Right renal cortex interstitium (tissue), 3 donors: ENCODE data around the gene CSF1. TPM values are rescaled to one million over a fixed set of nuclear protein-coding genes. Genes with fewer than 3 reads are reported as not detected.

ENCODE experiments used
- DNase-seq, 3 donors: peaks; one replicate each; pipeline ENCODE4 v3.0.0-alpha.2; 2013; ENCODE audit warnings: low read depth in 3 of 3, low spot score in 2 of 3
- polyA plus RNA-seq, 3 donors: library from polyadenylated mRNA; unstranded; fragments of 120-200 nt; gene quantifications; one replicate each; pipeline ENCODE4 v1.2.1, GENCODE V29; 2013; ENCODE audit not compliant: insufficient read length in 3 of 3

Gene CSF1
- polyA plus RNA-seq, 3 donors = 6.8 to 8.1 (median 7.9) TPM

DNA sequence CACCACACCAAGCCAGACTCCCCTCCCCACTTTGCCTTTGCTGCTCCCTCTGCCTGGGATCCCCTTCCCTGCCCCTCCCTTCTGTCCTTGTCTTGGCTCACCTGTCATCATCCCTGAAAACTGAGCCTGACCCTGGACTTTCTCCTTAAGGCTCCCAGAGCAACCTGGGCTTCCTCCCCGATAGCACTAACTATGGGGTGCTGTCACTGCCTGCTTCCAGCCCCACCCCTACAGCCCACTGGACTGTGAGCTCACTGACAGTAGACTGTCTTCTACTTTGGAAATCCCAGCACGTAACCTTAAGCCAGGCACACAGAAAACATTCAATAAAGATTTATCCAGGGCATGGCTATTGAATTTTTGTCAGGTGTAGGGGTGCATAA is 9.5 kb upstream of the CSF1 start:
- DNase-seq = no peak

- DNase-seq = no peak
Observed at GRCh38 chr1:109901524-109902145, 9.0 kb upstream of the CSF1 start.

- no peak for DNase-seq
Observed at GRCh38 chr1:109902204-109902985, 8.3 kb upstream of the CSF1 start.

- no peak for DNase-seq
Observed at GRCh38 chr1:109903376-109903930, 7.2 kb upstream of the CSF1 start.

GRCh38 chr1:109904105-109904817 is 6.4 kb upstream of the CSF1 start:
- DNase-seq = no peak

DNA sequence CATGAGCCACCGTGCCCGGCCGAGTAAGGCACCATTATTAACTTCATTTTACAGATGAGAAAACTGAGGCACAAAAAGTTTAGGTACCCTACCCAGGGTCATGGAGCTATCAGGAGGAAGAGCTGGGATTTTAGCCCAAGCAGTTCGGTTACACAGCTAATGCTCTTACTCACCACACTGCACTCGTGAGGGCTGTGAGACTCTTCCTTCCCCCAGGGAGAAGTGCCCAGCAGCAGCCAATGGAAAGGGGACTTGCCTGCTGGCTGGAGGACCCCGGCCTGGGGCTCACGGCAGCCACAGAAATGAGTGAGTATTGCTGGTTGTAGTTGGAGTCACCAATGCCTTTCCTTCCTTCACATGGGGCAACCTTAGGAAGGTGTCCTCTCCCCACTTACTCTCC is 5.2 kb upstream of the CSF1 start:
- no peak for DNase-seq

DNA sequence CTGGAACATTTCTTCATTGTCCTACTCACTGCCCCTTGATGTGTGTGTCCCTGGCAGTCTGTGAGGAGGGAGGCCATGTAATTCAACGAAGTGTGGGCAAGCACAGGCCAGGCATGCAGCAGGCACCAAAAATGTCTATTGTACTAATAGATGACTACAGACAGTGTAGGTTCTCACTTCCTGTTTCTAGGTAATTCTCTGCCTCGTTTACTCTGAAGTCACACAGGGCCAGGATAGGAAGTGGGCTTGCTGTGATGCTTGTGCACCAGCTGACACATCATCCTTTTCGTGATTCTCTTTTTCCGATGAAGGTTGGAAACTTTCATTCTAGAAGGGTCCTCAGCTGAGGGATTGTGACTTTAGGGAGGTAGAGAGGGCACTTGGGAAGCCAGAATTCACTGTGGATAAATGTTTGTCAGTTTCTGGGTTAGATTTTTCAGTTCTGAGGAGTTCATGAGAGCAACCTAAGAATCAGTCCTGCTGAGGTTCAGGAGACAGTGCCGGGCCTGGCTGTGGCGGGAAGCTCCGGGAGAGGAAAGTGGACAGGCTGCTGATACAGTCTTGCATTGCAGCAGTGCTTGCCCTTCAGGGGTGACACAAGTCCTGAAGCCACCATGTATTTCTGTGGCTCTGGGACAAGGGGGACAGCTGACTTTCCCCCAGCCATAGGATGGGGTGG is 4.3 kb upstream of the CSF1 start:
- no peak for DNase-seq

DNA sequence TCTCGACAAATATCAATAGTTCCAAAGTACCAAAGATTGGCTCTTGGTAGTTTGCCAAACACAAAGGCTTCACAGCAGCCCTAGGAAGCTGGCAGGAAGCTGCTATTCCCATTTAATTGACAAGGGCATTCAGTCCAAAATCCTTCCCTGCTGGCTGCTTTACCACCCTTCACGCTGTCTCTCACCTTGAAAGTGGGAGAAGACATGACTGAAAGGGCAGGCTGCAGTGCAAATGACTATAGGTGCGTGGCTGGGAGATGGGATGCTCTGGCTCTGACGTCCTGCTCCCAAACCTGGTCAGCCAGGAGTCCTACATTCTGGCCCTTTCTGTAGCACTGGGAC is 3.8 kb upstream of the CSF1 start:
- no peak for DNase-seq

GRCh38 chr1:109907190-109907774 is 3.4 kb upstream of the CSF1 start:
- no peak for DNase-seq

DNA sequence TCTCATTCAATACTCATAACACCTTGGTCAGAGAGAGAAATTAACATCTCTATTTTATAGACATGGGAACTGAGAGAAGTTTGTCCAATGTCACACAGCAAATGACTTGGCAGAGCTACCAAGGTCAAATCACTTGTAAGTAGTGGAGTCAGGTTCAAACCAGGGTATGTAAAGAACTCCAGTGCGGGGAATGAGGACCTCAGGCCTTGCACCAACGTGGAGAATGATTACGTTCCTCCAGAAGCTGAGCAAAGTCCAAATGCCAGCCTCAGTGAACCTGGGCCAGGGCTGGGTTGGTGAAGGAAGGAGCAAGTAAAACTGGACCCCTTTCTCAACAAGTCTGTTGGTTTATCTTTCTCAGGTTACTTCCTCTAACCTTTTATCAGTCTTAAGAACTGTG is 1.8 kb upstream of the CSF1 start:
- DNase-seq = no peak

DNA sequence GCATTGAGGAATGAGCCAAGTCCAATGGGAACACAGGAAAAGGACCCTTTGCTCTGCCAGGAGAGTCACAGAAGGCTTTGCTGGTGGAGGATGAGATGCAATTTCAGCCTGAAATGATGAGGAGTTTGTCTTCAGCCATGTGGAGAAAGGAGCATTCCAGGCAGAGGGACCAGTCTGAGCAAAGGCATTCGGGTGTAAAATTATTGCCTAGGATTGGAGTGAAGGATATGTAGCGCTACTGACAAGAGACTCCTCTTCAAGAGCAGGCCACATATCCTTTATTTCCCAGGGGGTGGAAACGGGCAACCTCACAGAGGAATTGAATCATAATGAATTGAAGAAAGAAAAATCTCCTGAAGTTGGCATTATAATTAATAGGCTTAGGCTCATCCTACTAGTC is 1.1 kb upstream of the CSF1 start:
- no peak for DNase-seq

GRCh38 chr1:109910963-109911798 is 532 bp downstream of the CSF1 start:
- no peak for DNase-seq

- DNase-seq = no peak
Observed at GRCh38 chr1:109912214-109912861, 1.7 kb downstream of the CSF1 start.

DNA sequence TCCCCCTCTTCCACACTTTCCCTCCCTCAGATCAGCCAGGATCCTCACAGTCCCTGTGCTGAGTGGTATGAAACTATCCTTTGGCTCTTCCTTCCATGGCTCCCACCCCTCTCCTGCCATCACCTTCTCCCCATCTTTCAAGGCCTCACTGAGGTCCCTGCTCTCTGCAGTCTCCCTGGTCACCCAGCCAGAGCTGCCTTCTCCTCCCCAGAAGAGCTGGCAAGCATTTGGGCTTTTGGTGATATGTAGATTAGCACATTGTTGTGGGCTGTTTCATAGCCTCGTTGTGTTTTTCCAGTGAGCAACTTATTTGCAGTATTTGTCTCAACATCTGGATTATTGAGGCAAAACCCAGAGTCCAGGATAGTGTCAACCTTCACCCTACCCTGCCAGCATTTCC is 2.2 kb downstream of the CSF1 start:
- DNase-seq = no peak

DNA sequence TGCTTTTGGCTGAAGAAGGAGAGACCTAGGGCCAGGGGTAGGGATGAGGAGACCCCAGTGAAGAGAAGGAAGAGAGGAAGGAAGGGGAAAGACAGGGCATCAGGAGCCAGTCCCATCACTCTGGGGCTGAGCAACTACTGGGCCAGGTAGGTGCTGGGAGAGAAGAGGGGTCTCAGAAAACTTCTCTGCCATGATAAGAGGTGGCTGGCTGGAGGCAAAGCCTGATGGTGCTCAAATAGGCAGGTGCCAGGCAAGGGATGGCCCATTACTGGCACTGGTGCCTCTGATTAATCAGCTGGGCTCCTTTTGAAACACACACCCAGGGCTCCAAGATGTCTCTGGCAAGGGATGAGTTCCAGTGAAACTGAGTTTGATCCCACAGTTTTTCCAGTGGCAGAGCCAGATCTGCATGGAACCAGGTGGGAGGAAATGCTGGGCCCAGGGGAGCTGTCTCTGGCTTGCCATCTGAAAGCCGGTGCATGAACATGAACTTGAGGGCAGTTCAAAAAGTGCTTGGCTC is 2.8 kb downstream of the CSF1 start:
- DNase-seq = no peak

DNA sequence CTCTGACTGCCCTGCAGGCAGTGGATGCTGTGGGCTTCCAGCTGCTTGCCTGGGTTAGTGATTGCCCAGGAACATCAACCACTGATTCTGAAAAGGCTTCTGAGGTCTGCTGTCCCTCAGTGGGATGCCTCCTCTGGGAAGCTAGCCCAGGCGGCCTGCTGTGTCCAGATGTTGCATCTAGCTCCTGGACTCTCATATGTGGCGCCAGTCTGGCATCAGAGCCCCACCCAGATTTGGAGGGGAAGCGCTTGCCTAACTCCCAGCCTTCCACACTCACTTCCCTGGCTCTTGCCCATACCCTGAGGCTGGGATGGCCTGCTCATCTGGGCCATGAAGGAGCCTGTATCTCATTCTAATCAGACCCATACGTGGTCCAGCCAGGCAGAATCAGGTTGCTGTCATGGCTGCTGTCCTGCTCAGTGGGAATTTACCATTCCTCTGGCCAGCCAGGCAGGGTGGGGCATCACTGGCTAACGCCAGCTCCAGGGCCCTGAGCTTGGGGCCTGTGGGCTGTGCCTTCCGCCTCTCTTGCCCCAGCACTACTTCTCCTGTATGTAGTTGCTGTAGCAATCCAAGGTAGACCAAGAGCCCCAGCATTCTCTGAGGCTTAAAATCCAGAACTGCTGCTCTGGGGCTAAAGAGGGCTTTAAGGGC is 4.1 kb downstream of the CSF1 start:
- no peak for DNase-seq

DNA sequence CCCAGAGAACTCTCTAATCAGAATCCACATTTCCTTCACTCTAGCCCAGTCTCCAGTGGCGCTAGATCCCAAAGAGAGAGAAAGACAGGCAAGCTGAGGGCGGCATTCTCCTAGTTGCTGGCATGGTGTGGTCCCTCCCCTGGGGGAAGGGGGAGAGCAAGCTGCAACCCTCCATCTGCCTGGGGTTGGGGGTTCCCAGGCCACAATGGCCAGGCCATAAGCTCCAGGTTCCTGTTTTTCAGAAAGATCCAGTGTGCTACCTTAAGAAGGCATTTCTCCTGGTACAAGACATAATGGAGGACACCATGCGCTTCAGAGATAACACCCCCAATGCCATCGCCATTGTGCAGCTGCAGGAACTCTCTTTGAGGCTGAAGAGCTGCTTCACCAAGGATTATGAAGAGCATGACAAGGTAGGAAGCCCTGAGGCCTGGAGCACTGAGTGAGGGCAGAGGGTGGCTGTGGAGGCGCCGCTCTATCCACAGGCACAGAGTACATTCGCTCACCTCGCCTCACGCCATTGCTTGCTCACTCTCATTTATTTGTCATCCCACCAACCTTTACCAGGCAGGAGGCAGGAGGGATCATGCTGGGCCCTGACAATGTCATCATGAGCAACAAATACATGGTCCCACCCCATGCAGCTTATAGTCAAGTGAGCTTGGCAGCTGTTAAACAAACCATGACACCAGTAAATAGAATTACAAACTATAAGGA is 6.6 kb downstream of the CSF1 start:
- DNase-seq = no peak
